SJSA1 (cell line): ENCODE measurements around the gene RAB5B. TPM values are rescaled to one million over a fixed set of nuclear protein-coding genes. Genes with fewer than 3 reads are reported as not detected.

Experiments used
- DNase-seq, 2 experiments: peaks; one replicate each; pipeline ENCODE4 v3.0.0-alpha.2; 2015 to 2020; ENCODE audit warnings: low spot score in 2 of 2, low read depth in 1 of 2
- H3K27ac ChIP-seq: fragments of 250-450 bp; sonication (Bioruptor Pico); 2 replicates; pipeline ENCODE4 v1.5.1; 2020; ENCODE audit warnings: mild to moderate bottlenecking, moderate library complexity
- H3K27me3 ChIP-seq: fragments of 250-450 bp; sonication (Bioruptor Pico); replicated peaks from 2 replicates; pipeline ENCODE4 v1.5.1; 2020; ENCODE audit warnings: mild to moderate bottlenecking, moderate library complexity
- H3K36me3 ChIP-seq: fragments of 250-450 bp; sonication (Bioruptor Pico); 2 replicates; pipeline ENCODE4 v1.5.1; 2020; ENCODE audit warnings: mild to moderate bottlenecking
- H3K4me1 ChIP-seq: fragments of 250-450 bp; sonication (Bioruptor Pico); replicated peaks from 2 replicates; pipeline ENCODE4 v1.6.1; 2021; ENCODE audit warnings: mild to moderate bottlenecking
- H3K4me3 ChIP-seq: fragments of 250-450 bp; sonication (Bioruptor Pico); 2 replicates; pipeline ENCODE4 v1.5.1; 2020; ENCODE audit warnings: mild to moderate bottlenecking
- H3K9me3 ChIP-seq: fragments of 250-450 bp; sonication (Bioruptor Pico); replicated peaks from 2 replicates; pipeline ENCODE4 v1.5.1; 2020; ENCODE audit warnings: mild to moderate bottlenecking
- total RNA-seq: library from RNA; depleted of rRNA; stranded (reverse); fragments of >200 nt; shearing (Covaris generic); gene quantifications from 2 replicates; pipeline ENCODE4 v1.2.3, GENCODE V29; 2014; rRNA removed

RAB5B gene
- total RNA-seq = 17.4 and 33.0 TPM in 2 replicates

GRCh38 chr12:55973599-55974307 lies at the start of gene RAB5B:
Gene RAB5B (plus strand): TSS chr12:55974078. CDS start chr12:55986961, 12,883 bp downstream.
- peak; percentile 99 to 100 for DNase-seq
- Histone ChIP-seq H3K27ac (peak within 1 kb of the TSS; percentile 58), H3K36me3 (peaks cover 43% of the 10 kb centered on the region), H3K4me1 (peaks cover 19% of the 10 kb centered on the region), H3K27me3 (no peaks in the 10 kb centered on the region), H3K9me3 (no peaks in the 10 kb centered on the region), H3K4me3 (peak within 1 kb of the TSS; percentile 77)

DNA sequence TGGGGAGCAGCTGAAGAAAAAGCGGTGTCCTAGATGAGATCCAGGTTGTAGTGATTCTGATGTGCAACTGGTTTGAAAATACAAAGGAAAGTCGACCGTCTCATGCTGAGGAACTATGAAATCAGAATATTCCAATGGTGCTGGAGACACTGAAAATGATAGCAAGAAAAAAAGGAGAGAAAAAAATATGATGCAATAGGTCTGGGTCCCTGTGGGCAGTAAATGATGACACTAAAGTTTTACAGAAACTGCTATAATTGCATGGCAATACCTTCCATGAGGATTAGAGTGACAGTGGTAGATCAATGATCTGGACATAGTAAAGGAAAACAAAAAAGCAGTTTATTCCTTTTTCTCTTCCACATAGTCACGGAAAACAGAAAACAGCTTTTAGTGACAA lies 48.5 kb upstream of the RAB5B start:
- no peak overlapping the region for H3K27ac ChIP-seq
- peaks cover 19% of the 10 kb centered on the region for H3K4me1 ChIP-seq
- no peak overlapping the region for H3K4me3 ChIP-seq
- no peaks in the 10 kb centered on the region for H3K27me3 ChIP-seq
- H3K36me3 ChIP-seq = peaks cover 38% of the 10 kb centered on the region
- H3K9me3 ChIP-seq = no peaks in the 10 kb centered on the region
- no peak for DNase-seq

DNA sequence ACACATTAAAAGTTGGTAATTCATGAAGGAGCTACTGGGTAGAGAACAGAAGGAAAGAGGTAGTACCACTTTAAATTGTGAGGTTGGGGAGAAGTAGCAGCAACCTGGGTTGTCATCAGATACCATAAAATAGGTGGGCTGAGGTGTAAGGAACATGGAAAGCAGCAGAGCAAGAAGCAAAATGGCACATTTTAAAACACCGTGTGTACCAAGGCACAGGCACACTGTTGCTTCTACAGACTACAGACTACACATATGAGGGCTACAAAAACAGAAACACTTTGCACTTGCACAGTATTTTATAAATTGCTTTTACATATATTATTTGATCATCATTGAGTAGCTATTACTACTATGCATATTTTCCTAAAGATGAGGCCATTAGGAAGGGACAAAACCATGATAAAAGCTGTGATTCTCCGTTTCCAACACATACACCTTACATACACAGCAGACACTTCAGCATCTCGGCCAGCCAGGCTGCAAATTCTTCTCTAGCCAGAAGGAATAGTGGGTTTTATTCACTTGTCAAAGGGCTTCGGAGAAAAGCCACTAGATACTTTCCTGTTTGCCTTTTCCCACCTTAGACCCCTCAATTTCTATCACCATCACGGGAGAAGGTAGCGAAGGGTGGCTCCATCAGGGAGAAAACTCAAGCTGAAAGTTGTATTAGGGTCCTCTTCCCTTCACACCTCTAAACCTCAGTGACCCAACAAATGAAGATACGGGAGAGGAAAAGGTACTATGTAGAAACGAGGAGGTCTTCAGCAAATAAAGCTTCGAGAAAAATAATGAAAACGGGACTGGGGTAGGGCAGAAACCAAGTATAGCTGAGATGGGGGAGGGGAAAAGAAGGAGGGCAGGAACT lies 47.8 kb upstream of the RAB5B start:
- Histone ChIP-seq H3K36me3 (peaks cover 38% of the 10 kb centered on the region), H3K27ac (peak overlapping the region; percentile 84), H3K4me1 (peaks cover 26% of the 10 kb centered on the region), H3K9me3 (no peaks in the 10 kb centered on the region), H3K4me3 (peak overlapping the region; percentile 63), H3K27me3 (no peaks in the 10 kb centered on the region)
- DNase-seq = peak in 1 of 2 experiments; percentile 77

- Histone ChIP-seq H3K27ac (peak overlapping the region; percentile 84), H3K36me3 (peaks cover 36% of the 10 kb centered on the region), H3K4me3 (peak overlapping the region; percentile 63), H3K9me3 (no peaks in the 10 kb centered on the region), H3K27me3 (no peaks in the 10 kb centered on the region), H3K4me1 (peaks cover 32% of the 10 kb centered on the region)
- peak; percentile 92 to 94 for DNase-seq
These were observed 46.9 kb upstream of the RAB5B start for GRCh38 chr12:55926738-55927587.

GRCh38 chr12:55927588-55928502 lies 46.0 kb upstream of the RAB5B start, which contains the start of gene PYM1:
Gene PYM1 (minus strand): TSS chr12:55927894. CDS start chr12:55927761, 133 bp downstream.
- Histone ChIP-seq H3K27me3 (no peaks in the 10 kb centered on the region), H3K4me1 (peaks cover 40% of the 10 kb centered on the region), H3K4me3 (peak within 1 kb of the TSS; percentile 63), H3K36me3 (peaks cover 30% of the 10 kb centered on the region), H3K9me3 (no peaks in the 10 kb centered on the region), H3K27ac (peak within 1 kb of the TSS; percentile 84)
- DNase-seq = peak; percentile 62 to 68

DNA sequence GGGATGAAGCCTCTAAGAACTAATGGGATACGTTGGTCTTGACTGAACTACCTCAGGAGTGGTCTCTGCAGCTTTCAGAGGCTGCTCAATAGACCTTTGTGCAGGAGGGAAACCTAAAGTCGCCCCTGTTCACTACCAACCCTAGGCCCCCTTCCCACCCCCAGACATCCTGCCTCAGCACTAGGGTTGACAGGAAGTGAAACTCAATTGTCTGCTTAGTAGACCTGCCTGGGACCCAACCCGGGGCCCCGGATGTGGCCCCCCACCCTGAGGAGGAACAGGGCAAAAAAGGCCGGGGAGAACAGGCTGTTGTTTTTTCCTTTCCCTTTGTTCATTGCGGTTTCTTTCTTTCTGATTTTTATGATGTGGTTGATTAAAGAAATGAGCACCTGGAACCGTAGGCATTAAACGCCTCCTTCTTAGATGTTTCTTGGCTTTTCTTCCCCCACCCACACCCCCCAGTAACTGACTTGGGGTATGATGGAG lies 44.5 kb upstream of the RAB5B start:
- peaks cover 46% of the 10 kb centered on the region for H3K4me1 ChIP-seq

GRCh38 chr12:55930771-55931316 lies 43.0 kb upstream of the RAB5B start, which contains the start of gene DGKA:
Gene DGKA (plus strand): TSS chr12:55931162. CDS start chr12:55936504, 5,342 bp downstream.
- peak in 1 of 2 experiments; percentile 48 for DNase-seq

More for the DNA sequence above, 44.5 kb upstream of the RAB5B start:
- no peak for DNase-seq
- Histone ChIP-seq H3K9me3 (no peaks in the 10 kb centered on the region), H3K36me3 (peaks cover 25% of the 10 kb centered on the region), H3K27me3 (no peaks in the 10 kb centered on the region), H3K27ac (no peak overlapping the region), H3K4me3 (no peak overlapping the region)

DNA sequence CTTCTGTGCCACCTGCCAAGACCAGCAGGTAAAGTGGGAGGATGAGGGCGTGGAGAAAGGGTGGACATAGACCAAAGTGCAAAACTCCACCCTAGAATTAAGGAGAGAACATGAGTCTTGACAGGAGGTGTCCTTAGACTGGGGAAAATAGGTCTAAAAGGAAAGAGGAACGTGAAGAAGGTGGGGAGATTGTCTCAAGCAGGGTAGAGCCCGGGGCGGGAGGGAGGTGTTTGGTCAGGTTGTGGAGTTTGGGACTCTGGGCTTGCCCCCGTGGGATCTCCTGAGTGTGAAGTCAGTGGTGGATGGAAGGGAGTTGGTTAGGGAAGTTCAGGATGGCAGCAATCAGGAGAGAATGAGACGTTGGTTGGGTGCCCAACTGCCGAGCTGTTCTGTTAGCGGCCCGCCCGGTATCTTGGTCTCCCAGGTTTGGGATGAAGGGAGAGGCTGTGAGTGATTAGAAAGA lies 42.5 kb upstream of the RAB5B start:
- H3K4me3 ChIP-seq = peak overlapping the region; percentile 46
- H3K4me1 ChIP-seq = peaks cover 39% of the 10 kb centered on the region
- DNase-seq = peak in 1 of 2 experiments; percentile 23
- H3K27me3 ChIP-seq = no peaks in the 10 kb centered on the region
- no peaks in the 10 kb centered on the region for H3K9me3 ChIP-seq
- H3K27ac ChIP-seq = peak overlapping the region; percentile 15; the same call in 1 of the 2 replicates
- H3K36me3 ChIP-seq = peaks cover 11% of the 10 kb centered on the region; the same call in 1 of the 2 replicates

More at GRCh38 chr12:55930771-55931316, 43.0 kb upstream of the RAB5B start, which contains the start of gene DGKA:
- Histone ChIP-seq H3K36me3 (peaks cover 13% of the 10 kb centered on the region), H3K27me3 (no peaks in the 10 kb centered on the region), H3K4me1 (peaks cover 41% of the 10 kb centered on the region), H3K27ac (peak within 1 kb of the TSS; percentile 15; the same call in 1 of the 2 replicates), H3K9me3 (no peaks in the 10 kb centered on the region), H3K4me3 (peak within 1 kb of the TSS; percentile 46)

- Histone ChIP-seq H3K27me3 (no peaks in the 10 kb centered on the region), H3K4me1 (peaks cover 39% of the 10 kb centered on the region), H3K36me3 (peaks cover 5% of the 10 kb centered on the region; the same call in 1 of the 2 replicates), H3K9me3 (no peaks in the 10 kb centered on the region), H3K4me3 (peak overlapping the region; percentile 46), H3K27ac (peak overlapping the region; percentile 15; the same call in 1 of the 2 replicates)
- DNase-seq = peak in 1 of 2 experiments; percentile 4
These were observed 41.9 kb upstream of the RAB5B start for GRCh38 chr12:55931780-55932550.

- Histone ChIP-seq H3K36me3 (peaks cover 2% of the 10 kb centered on the region; the same call in 1 of the 2 replicates), H3K4me3 (peak overlapping the region; percentile 46), H3K4me1 (peaks cover 39% of the 10 kb centered on the region), H3K27me3 (no peaks in the 10 kb centered on the region), H3K9me3 (no peaks in the 10 kb centered on the region), H3K27ac (no peak overlapping the region)
- DNase-seq = peak in 1 of 2 experiments; percentile 10
These were observed 41.3 kb upstream of the RAB5B start for GRCh38 chr12:55932551-55932910.

DNA sequence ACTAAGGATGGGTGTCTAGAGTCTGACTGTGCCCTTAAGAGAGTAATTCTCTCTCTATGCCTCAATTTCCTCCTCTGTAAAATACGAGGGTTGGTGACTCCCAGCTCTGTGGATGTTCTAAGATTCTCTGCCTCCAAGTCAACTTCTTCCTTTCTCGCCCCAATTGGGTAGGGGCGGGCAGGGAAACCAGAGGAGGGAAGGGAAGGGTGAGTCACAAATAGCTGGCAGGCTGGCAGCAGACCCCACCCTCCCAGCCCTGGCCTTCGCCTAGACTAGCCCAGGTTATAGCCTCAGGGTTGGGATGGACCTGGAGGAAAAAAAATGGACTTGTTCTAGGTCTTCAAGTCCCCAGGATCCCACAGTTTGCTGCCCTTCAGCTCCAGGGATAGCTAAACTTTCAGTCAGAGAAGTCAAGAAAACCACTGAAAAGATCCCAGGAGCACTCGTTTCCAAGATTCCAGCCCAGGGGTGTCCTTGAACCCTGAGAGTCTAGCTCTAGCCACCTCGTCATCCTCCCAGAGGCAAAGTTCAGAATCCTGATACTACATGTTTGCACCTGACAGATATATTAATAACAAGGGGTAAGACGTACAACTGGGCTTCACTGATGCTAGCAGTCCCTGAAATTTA lies 40.6 kb upstream of the RAB5B start:
- H3K4me3 ChIP-seq = no peak overlapping the region
- DNase-seq = peak in 1 of 2 experiments; percentile 5
- no peak overlapping the region for H3K27ac ChIP-seq

More for the DNA sequence above, 40.6 kb upstream of the RAB5B start:
- Histone ChIP-seq H3K27me3 (no peaks in the 10 kb centered on the region), H3K9me3 (no peaks in the 10 kb centered on the region), H3K4me1 (peaks cover 34% of the 10 kb centered on the region), H3K36me3 (no peaks in the 10 kb centered on the region; the same call in 1 of the 2 replicates)
